HEK293 (cell line): Measurements from ENCODE around the gene TAF1D.

ENCODE experiments used
- EGR2 ChIP-seq: fragments of 450-650 bp; formaldehyde crosslinking; IDR thresholded peaks from 2 replicates; pipeline ENCODE4 v1.5.1; 2016; ENCODE audit warnings: low read depth, missing biosample characterization, missing genetic modification characterization
- GFI1B ChIP-seq: fragments of 450-650 bp; formaldehyde crosslinking; IDR thresholded peaks from 2 replicates; pipeline ENCODE4 v1.5.1; 2016; ENCODE audit warnings: missing biosample characterization, missing genetic modification characterization
- KLF10 ChIP-seq: fragments of 450-650 bp; IDR thresholded peaks from 2 replicates; pipeline ENCODE4 v1.5.1; 2018; ENCODE audit warnings: missing biosample characterization, mild to moderate bottlenecking, missing genetic modification characterization
- MZF1 ChIP-seq: fragments of 450-650 bp; formaldehyde crosslinking; IDR thresholded peaks from 2 replicates; pipeline ENCODE4 v1.5.1; 2017; ENCODE audit warnings: missing biosample characterization, missing genetic modification characterization, borderline replicate concordance
- PRDM4 ChIP-seq: fragments of 450-650 bp; formaldehyde crosslinking; IDR thresholded peaks from 2 replicates; pipeline ENCODE4 v1.5.1; 2017; ENCODE audit warnings: missing biosample characterization, missing genetic modification characterization
- RBAK ChIP-seq: fragments of 450-650 bp; formaldehyde crosslinking; IDR thresholded peaks from 2 replicates; pipeline ENCODE4 v1.5.1; 2016; ENCODE audit warnings: missing biosample characterization, missing genetic modification characterization
- YY2 ChIP-seq: fragments of 450-650 bp; formaldehyde crosslinking; IDR thresholded peaks from 2 replicates; pipeline ENCODE4 v1.5.1; 2016; ENCODE audit warnings: missing biosample characterization, missing genetic modification characterization
- ZFHX2 ChIP-seq: fragments of 450-650 bp; formaldehyde crosslinking; conservative IDR thresholded peaks from 2 replicates; pipeline ENCODE4 v1.5.1; 2016; ENCODE audit warnings: missing biosample characterization, missing genetic modification characterization
- ZNF10 ChIP-seq: fragments of 450-650 bp; formaldehyde crosslinking; IDR thresholded peaks from 2 replicates; pipeline ENCODE4 v1.5.1; 2017; ENCODE audit warnings: missing biosample characterization, missing genetic modification characterization
- ZNF138 ChIP-seq: fragments of 450-650 bp; formaldehyde crosslinking; IDR thresholded peaks from 2 replicates; pipeline ENCODE4 v1.5.1; 2016; ENCODE audit warnings: missing biosample characterization, missing genetic modification characterization, borderline replicate concordance
- ZNF16 ChIP-seq: fragments of 450-650 bp; formaldehyde crosslinking; IDR thresholded peaks from 2 replicates; pipeline ENCODE4 v1.5.1; 2016; ENCODE audit warnings: low read depth, missing biosample characterization, missing genetic modification characterization
- ZNF202 ChIP-seq: fragments of 450-650 bp; formaldehyde crosslinking; IDR thresholded peaks from 2 replicates; pipeline ENCODE4 v1.5.1; 2016; ENCODE audit warnings: missing biosample characterization, missing genetic modification characterization, borderline replicate concordance
- ZNF221 ChIP-seq: fragments of 450-650 bp; formaldehyde crosslinking; IDR thresholded peaks from 2 replicates; pipeline ENCODE4 v1.5.1; 2017; ENCODE audit warnings: missing biosample characterization, missing genetic modification characterization, borderline replicate concordance
- ZNF335 ChIP-seq: fragments of 450-650 bp; formaldehyde crosslinking; conservative IDR thresholded peaks from 2 replicates; pipeline ENCODE4 v1.5.1; 2016; ENCODE audit warnings: missing biosample characterization, missing genetic modification characterization
- ZNF394 ChIP-seq: fragments of 450-650 bp; formaldehyde crosslinking; IDR thresholded peaks from 2 replicates; pipeline ENCODE4 v1.5.1; 2016; ENCODE audit warnings: missing biosample characterization, missing genetic modification characterization, mild to moderate bottlenecking, moderate library complexity, borderline replicate concordance
- ZNF404 ChIP-seq: fragments of 450-650 bp; formaldehyde crosslinking; IDR thresholded peaks from 2 replicates; pipeline ENCODE4 v1.5.1; 2017; ENCODE audit warnings: missing biosample characterization, missing genetic modification characterization
- ZNF426 ChIP-seq: fragments of 450-650 bp; formaldehyde crosslinking; IDR thresholded peaks from 2 replicates; pipeline ENCODE4 v1.5.1; 2017; ENCODE audit warnings: missing biosample characterization, missing genetic modification characterization, mild to moderate bottlenecking, inconsistent platforms, moderate library complexity
- ZNF473 ChIP-seq: fragments of 450-650 bp; formaldehyde crosslinking; IDR thresholded peaks from 2 replicates; pipeline ENCODE4 v1.5.1; 2017; ENCODE audit warnings: missing biosample characterization, missing genetic modification characterization
- ZNF514 ChIP-seq: fragments of 450-650 bp; formaldehyde crosslinking; IDR thresholded peaks from 2 replicates; pipeline ENCODE4 v1.5.1; 2016; ENCODE audit warnings: missing biosample characterization, missing genetic modification characterization
- ZNF624 ChIP-seq: fragments of 450-650 bp; formaldehyde crosslinking; IDR thresholded peaks from 2 replicates; pipeline ENCODE4 v1.5.1; 2017; ENCODE audit warnings: missing biosample characterization, missing genetic modification characterization
- ZNF626 ChIP-seq: fragments of 450-650 bp; sonication (Bioruptor Pico); formaldehyde crosslinking; IDR thresholded peaks from 2 replicates; pipeline ENCODE4 v1.5.1; 2018; ENCODE audit warnings: missing biosample characterization, missing genetic modification characterization, inconsistent platforms
- ZNF76 ChIP-seq: fragments of 450-650 bp; formaldehyde crosslinking; IDR thresholded peaks from 2 replicates; pipeline ENCODE4; 2016; ENCODE audit warnings: low read depth, missing biosample characterization, missing genetic modification characterization, borderline replicate concordance
- TF ChIP-seq, protein P1 (sequence below): fragments of 450-650 bp; formaldehyde crosslinking; IDR thresholded peaks from 2 replicates; pipeline ENCODE4 v1.5.0; 2017; ENCODE audit warnings: missing biosample characterization, missing genetic modification characterization, borderline replicate concordance
- TF ChIP-seq, protein P2 (sequence below): fragments of 450-650 bp; IDR thresholded peaks from 2 replicates; pipeline ENCODE4 v1.5.1; 2018; ENCODE audit warnings: missing biosample characterization, missing genetic modification characterization
- TF ChIP-seq, protein P3 (sequence below): fragments of 450-650 bp; formaldehyde crosslinking; IDR thresholded peaks from 2 replicates; pipeline ENCODE4 v1.5.1; 2016; ENCODE audit warnings: missing biosample characterization, missing genetic modification characterization
- TF ChIP-seq, protein P4 (sequence below): fragments of 450-650 bp; formaldehyde crosslinking; IDR thresholded peaks from 2 replicates; pipeline ENCODE4 v1.5.1; 2016; ENCODE audit warnings: missing biosample characterization, missing genetic modification characterization
- TF ChIP-seq, protein P5 (sequence below): fragments of 450-650 bp; formaldehyde crosslinking; IDR thresholded peaks from 2 replicates; pipeline ENCODE4 v1.5.1; 2016; ENCODE audit warnings: missing biosample characterization, missing genetic modification characterization

Gene TAF1D

GRCh38 chr11:93784145-93784934 lies 43.0 kb upstream of the TAF1D start, which contains the start of gene MED17 (continued):
- TF ChIP-seq, protein P1, sequence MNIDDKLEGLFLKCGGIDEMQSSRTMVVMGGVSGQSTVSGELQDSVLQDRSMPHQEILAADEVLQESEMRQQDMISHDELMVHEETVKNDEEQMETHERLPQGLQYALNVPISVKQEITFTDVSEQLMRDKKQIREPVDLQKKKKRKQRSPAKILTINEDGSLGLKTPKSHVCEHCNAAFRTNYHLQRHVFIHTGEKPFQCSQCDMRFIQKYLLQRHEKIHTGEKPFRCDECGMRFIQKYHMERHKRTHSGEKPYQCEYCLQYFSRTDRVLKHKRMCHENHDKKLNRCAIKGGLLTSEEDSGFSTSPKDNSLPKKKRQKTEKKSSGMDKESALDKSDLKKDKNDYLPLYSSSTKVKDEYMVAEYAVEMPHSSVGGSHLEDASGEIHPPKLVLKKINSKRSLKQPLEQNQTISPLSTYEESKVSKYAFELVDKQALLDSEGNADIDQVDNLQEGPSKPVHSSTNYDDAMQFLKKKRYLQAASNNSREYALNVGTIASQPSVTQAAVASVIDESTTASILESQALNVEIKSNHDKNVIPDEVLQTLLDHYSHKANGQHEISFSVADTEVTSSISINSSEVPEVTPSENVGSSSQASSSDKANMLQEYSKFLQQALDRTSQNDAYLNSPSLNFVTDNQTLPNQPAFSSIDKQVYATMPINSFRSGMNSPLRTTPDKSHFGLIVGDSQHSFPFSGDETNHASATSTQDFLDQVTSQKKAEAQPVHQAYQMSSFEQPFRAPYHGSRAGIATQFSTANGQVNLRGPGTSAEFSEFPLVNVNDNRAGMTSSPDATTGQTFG, result no peak
- TF ChIP-seq, protein P2, sequence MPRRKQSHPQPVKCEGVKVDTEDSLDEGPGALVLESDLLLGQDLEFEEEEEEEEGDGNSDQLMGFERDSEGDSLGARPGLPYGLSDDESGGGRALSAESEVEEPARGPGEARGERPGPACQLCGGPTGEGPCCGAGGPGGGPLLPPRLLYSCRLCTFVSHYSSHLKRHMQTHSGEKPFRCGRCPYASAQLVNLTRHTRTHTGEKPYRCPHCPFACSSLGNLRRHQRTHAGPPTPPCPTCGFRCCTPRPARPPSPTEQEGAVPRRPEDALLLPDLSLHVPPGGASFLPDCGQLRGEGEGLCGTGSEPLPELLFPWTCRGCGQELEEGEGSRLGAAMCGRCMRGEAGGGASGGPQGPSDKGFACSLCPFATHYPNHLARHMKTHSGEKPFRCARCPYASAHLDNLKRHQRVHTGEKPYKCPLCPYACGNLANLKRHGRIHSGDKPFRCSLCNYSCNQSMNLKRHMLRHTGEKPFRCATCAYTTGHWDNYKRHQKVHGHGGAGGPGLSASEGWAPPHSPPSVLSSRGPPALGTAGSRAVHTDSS (tag by site-specific recombination), result no peak
- TF ChIP-seq ZNF76 (tag by site-specific recombination), result peak; percentile 78; the same call in 1 of the 2 replicates
- TF ChIP-seq EGR2, result no peak
- no peak for TF ChIP-seq PRDM4
- peak; percentile 72 for TF ChIP-seq ZNF335 (tag by site-specific recombination)
- TF ChIP-seq, protein P3, sequence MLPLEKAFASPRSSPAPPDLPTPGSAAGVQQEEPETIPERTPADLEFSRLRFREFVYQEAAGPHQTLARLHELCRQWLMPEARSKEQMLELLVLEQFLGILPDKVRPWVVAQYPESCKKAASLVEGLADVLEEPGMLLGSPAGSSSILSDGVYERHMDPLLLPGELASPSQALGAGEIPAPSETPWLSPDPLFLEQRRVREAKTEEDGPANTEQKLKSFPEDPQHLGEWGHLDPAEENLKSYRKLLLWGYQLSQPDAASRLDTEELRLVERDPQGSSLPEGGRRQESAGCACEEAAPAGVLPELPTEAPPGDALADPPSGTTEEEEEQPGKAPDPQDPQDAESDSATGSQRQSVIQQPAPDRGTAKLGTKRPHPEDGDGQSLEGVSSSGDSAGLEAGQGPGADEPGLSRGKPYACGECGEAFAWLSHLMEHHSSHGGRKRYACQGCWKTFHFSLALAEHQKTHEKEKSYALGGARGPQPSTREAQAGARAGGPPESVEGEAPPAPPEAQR (tag by site-specific recombination), result no peak
- TF ChIP-seq RBAK (tag by site-specific recombination), result no peak
- TF ChIP-seq ZNF426, result no peak
- TF ChIP-seq MZF1 (tag by site-specific recombination), result no peak
- no peak for TF ChIP-seq ZNF473 (tag by site-specific recombination)
- 0 out of 2 replicates have a peak, but pooled peaks have one; percentile 13 for TF ChIP-seq ZNF394 (tag by site-specific recombination)
- TF ChIP-seq, protein P4, sequence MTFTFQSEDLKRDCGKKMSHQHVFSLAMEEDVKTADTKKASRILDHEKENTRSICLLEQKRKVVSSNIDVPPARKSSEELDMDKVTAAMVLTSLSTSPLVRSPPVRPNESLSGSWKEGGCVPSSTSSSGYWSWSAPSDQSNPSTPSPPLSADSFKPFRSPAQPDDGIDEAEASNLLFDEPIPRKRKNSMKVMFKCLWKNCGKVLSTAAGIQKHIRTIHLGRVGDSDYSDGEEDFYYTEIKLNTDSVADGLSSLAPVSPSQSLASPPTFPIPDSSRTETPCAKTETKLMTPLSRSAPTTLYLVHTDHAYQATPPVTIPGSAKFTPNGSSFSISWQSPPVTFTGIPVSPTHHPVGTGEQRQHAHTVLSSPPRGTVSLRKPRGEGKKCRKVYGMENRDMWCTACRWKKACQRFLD (tag by site-specific recombination), result no peak
- no peak for TF ChIP-seq ZNF626 (tag by site-specific recombination)
- 0 out of 2 replicates have a peak, but pooled peaks have one; percentile 9 for TF ChIP-seq ZFHX2 (tag by site-specific recombination)
- TF ChIP-seq, protein P5, sequence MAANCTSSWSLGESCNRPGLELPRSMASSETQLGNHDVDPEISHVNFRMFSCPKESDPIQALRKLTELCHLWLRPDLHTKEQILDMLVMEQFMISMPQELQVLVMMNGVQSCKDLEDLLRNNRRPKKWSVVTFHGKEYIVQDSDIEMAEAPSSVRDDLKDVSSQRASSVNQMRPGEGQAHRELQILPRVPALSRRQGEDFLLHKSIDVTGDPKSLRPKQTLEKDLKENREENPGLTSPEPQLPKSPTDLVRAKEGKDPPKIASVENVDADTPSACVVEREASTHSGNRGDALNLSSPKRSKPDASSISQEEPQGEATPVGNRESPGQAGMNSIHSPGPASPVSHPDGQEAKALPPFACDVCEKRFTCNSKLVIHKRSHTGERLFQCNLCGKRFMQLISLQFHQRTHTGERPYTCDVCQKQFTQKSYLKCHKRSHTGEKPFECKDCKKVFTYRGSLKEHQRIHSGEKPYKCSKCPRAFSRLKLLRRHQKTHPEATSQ (tag by site-specific recombination), result peak; percentile 69; the same call in 1 of the 2 replicates
- TF ChIP-seq ZNF202 (tag by site-specific recombination), result no peak
- no peak for TF ChIP-seq GFI1B (tag by site-specific recombination)
- TF ChIP-seq ZNF624, result no peak
- TF ChIP-seq YY2, result no peak
- TF ChIP-seq ZNF10 (tag by site-specific recombination), result no peak
- TF ChIP-seq ZNF138 (tag by site-specific recombination), result no peak
- no peak for TF ChIP-seq ZNF221
- no peak for TF ChIP-seq ZNF404 (tag by site-specific recombination)
- TF ChIP-seq KLF10 (tag by site-specific recombination), result no peak
- no peak for TF ChIP-seq ZNF514 (tag by site-specific recombination)
- no peak for TF ChIP-seq ZNF16 (tag by site-specific recombination)
